ENCODE results near the gene EVI2A.

EVI2A gene

GRCh38 chr17:31283841-31284240, 37.6 kb downstream of the EVI2A start:
- H3K9me3 ChIP-seq (ENCODE audit: low read length), result no peaks in the 10 kb centered on the region
- peaks cover 30% of the 10 kb centered on the region for H3K36me3 ChIP-seq (ENCODE audit: insufficient read depth, low read length)
- no peak overlapping the region for H2AFZ ChIP-seq (ENCODE audit: low read depth, low read length)
- H3K27me3 ChIP-seq (ENCODE audit: insufficient read depth, low read length), result no peaks in the 10 kb centered on the region
- no peak overlapping the region for H3K4me3 ChIP-seq (ENCODE audit: low read length)
- no peaks in the 10 kb centered on the region for H3K4me1 ChIP-seq (ENCODE audit: insufficient read depth, low read length)

GRCh38 chr17:31281061-31281460, 40.4 kb downstream of the EVI2A start:
- no peaks in the 10 kb centered on the region for H3K9me3 ChIP-seq (ENCODE audit: low read length)
- H3K4me3 ChIP-seq (ENCODE audit: low read length), result no peak overlapping the region
- H3K4me1 ChIP-seq (ENCODE audit: insufficient read depth, low read length), result no peaks in the 10 kb centered on the region
- peaks cover 39% of the 10 kb centered on the region for H3K36me3 ChIP-seq (ENCODE audit: insufficient read depth, low read length)
- H2AFZ ChIP-seq (ENCODE audit: low read depth, low read length), result no peak overlapping the region
- no peaks in the 10 kb centered on the region for H3K27me3 ChIP-seq (ENCODE audit: insufficient read depth, low read length)

GRCh38 chr17:31279401-31279800, 42.0 kb downstream of the EVI2A start:
- Histone ChIP-seq H3K27me3 (ENCODE audit: insufficient read depth, low read length) (no peaks in the 10 kb centered on the region), H3K4me3 (ENCODE audit: low read length) (no peak overlapping the region), H3K4me1 (ENCODE audit: insufficient read depth, low read length) (no peaks in the 10 kb centered on the region), H3K9me3 (ENCODE audit: low read length) (no peaks in the 10 kb centered on the region), H2AFZ (ENCODE audit: low read depth, low read length) (no peak overlapping the region), H3K36me3 (ENCODE audit: insufficient read depth, low read length) (peaks cover 46% of the 10 kb centered on the region)

- H3K4me3 ChIP-seq (ENCODE audit: low read length), result no peak overlapping the region
- no peaks in the 10 kb centered on the region for H3K9me3 ChIP-seq (ENCODE audit: low read length)
- peaks cover 3% of the 10 kb centered on the region for H3K4me1 ChIP-seq (ENCODE audit: insufficient read depth, low read length)
- H2AFZ ChIP-seq (ENCODE audit: low read depth, low read length), result no peak overlapping the region
- H3K36me3 ChIP-seq (ENCODE audit: insufficient read depth, low read length), result peaks cover 37% of the 10 kb centered on the region
- H3K27me3 ChIP-seq (ENCODE audit: insufficient read depth, low read length), result no peaks in the 10 kb centered on the region
These were observed 46.3 kb downstream of the EVI2A start for GRCh38 chr17:31275116-31275515.

- no peak overlapping the region for H2AFZ ChIP-seq (ENCODE audit: low read depth, low read length)
- H3K9me3 ChIP-seq (ENCODE audit: low read length), result no peaks in the 10 kb centered on the region
- H3K36me3 ChIP-seq (ENCODE audit: insufficient read depth, low read length), result peaks cover 36% of the 10 kb centered on the region
- H3K4me1 ChIP-seq (ENCODE audit: insufficient read depth, low read length), result peaks cover 11% of the 10 kb centered on the region
- H3K4me3 ChIP-seq (ENCODE audit: low read length), result no peak overlapping the region
- H3K27me3 ChIP-seq (ENCODE audit: insufficient read depth, low read length), result no peaks in the 10 kb centered on the region
These were observed 47.2 kb downstream of the EVI2A start for GRCh38 chr17:31274252-31274651.

GRCh38 chr17:31273516-31273915, 47.9 kb downstream of the EVI2A start:
- H3K9me3 ChIP-seq (ENCODE audit: low read length), result no peaks in the 10 kb centered on the region

GRCh38 chr17:31272803-31273202, 48.6 kb downstream of the EVI2A start:
- Histone ChIP-seq H3K36me3 (ENCODE audit: insufficient read depth, low read length) (peaks cover 33% of the 10 kb centered on the region), H3K27me3 (ENCODE audit: insufficient read depth, low read length) (no peaks in the 10 kb centered on the region)

More at GRCh38 chr17:31273516-31273915, 47.9 kb downstream of the EVI2A start:
- Histone ChIP-seq H3K4me1 (ENCODE audit: insufficient read depth, low read length) (peaks cover 17% of the 10 kb centered on the region), H3K4me3 (ENCODE audit: low read length) (no peak overlapping the region), H3K36me3 (ENCODE audit: insufficient read depth, low read length) (peaks cover 31% of the 10 kb centered on the region), H3K27me3 (ENCODE audit: insufficient read depth, low read length) (no peaks in the 10 kb centered on the region), H2AFZ (ENCODE audit: low read depth, low read length) (no peak overlapping the region)

GRCh38 chr17:31272236-31272635, 49.2 kb downstream of the EVI2A start:
- Histone ChIP-seq H3K9me3 (ENCODE audit: low read length) (no peaks in the 10 kb centered on the region), H3K36me3 (ENCODE audit: insufficient read depth, low read length) (peaks cover 33% of the 10 kb centered on the region), H3K4me3 (ENCODE audit: low read length) (no peak overlapping the region), H3K27me3 (ENCODE audit: insufficient read depth, low read length) (no peaks in the 10 kb centered on the region), H3K4me1 (ENCODE audit: insufficient read depth, low read length) (peaks cover 17% of the 10 kb centered on the region), H2AFZ (ENCODE audit: low read depth, low read length) (no peak overlapping the region)

More at GRCh38 chr17:31272803-31273202, 48.6 kb downstream of the EVI2A start:
- H3K4me1 ChIP-seq (ENCODE audit: insufficient read depth, low read length), result peaks cover 17% of the 10 kb centered on the region
- H3K9me3 ChIP-seq (ENCODE audit: low read length), result no peaks in the 10 kb centered on the region
- no peak overlapping the region for H2AFZ ChIP-seq (ENCODE audit: low read depth, low read length)
- no peak overlapping the region for H3K4me3 ChIP-seq (ENCODE audit: low read length)

GRCh38 chr17:31269578-31269983, 51.8 kb downstream of the EVI2A start:
- Histone ChIP-seq H3K9me3 (ENCODE audit: low read length) (no peaks in the 10 kb centered on the region), H3K4me1 (ENCODE audit: insufficient read depth, low read length) (peaks cover 17% of the 10 kb centered on the region), H2AFZ (ENCODE audit: low read depth, low read length) (no peak overlapping the region), H3K4me3 (ENCODE audit: low read length) (no peak overlapping the region), H3K36me3 (ENCODE audit: insufficient read depth, low read length) (peaks cover 36% of the 10 kb centered on the region), H3K27me3 (ENCODE audit: insufficient read depth, low read length) (no peaks in the 10 kb centered on the region)

- Histone ChIP-seq H3K4me3 (ENCODE audit: low read length) (no peak overlapping the region), H3K4me1 (ENCODE audit: insufficient read depth, low read length) (peaks cover 17% of the 10 kb centered on the region), H3K27me3 (ENCODE audit: insufficient read depth, low read length) (no peaks in the 10 kb centered on the region), H3K9me3 (ENCODE audit: low read length) (no peaks in the 10 kb centered on the region), H3K36me3 (ENCODE audit: insufficient read depth, low read length) (peaks cover 34% of the 10 kb centered on the region), H2AFZ (ENCODE audit: low read depth, low read length) (no peak overlapping the region)
These were observed 52.3 kb downstream of the EVI2A start for GRCh38 chr17:31269036-31269577.

All from neuron (in vitro differentiated cells).